GM23338 (cell line): Measurements from ENCODE around the gene WSB2.

ENCODE experiments used
- CREB1 ChIP-seq: fragments of 250-450 bp; sonication (Bioruptor Pico); IDR thresholded peaks from 2 replicates; pipeline ENCODE4 v1.5.0; 2020; ENCODE audit warnings: low read depth, mild to moderate bottlenecking, moderate library complexity
- CTCF ChIP-seq, 2 experiments: fragments of 200-600 bp in 1 of 2; sonication (generic) in 1 of 2; conservative IDR thresholded peaks; 2 replicates each; pipeline versions ENCODE4 v1.5.1 to v1.6.1; 2016 to 2017; ENCODE audit warnings: antibody characterized with exemption in 2 of 2, low read depth in 2 of 2, mild to moderate bottlenecking in 2 of 2, moderate library complexity in 1 of 2
- ETS1 ChIP-seq: IDR thresholded peaks from 2 replicates; pipeline ENCODE4 v1.6.1; 2016; ENCODE audit warnings: antibody characterized with exemption
- EZH2 ChIP-seq: fragments of 200-600 bp; sonication (generic); IDR thresholded peaks from one replicate; pipeline ENCODE4 v1.8.0; 2017; ENCODE audit warnings: antibody characterized with exemption, mild to moderate bottlenecking, low read depth; ENCODE audit not compliant: unreplicated experiment
- EZH2phosphoT487 ChIP-seq: fragments of 200-600 bp; sonication (generic); IDR thresholded peaks from one replicate; pipeline ENCODE4 v1.8.1; 2018; ENCODE audit warnings: antibody characterized with exemption; ENCODE audit not compliant: unreplicated experiment
- JUNB ChIP-seq: IDR thresholded peaks from one replicate; pipeline ENCODE4 v1.6.1; 2016; ENCODE audit warnings: antibody characterized with exemption; ENCODE audit not compliant: unreplicated experiment
- NANOG ChIP-seq: IDR thresholded peaks from 2 replicates; pipeline ENCODE4 v1.6.1; 2016; ENCODE audit warnings: antibody characterized with exemption, borderline replicate concordance
- POLR2AphosphoS5 ChIP-seq: IDR thresholded peaks from 2 replicates; pipeline ENCODE4 v1.6.1; 2016; ENCODE audit warnings: antibody characterized with exemption, low read depth
- REST ChIP-seq: IDR thresholded peaks from one replicate; pipeline ENCODE4 v1.6.1; 2018; ENCODE audit warnings: antibody characterized with exemption; ENCODE audit not compliant: unreplicated experiment
- STAT1 ChIP-seq: IDR thresholded peaks from one replicate; pipeline ENCODE4 v1.6.1; 2016; ENCODE audit warnings: antibody characterized with exemption; ENCODE audit not compliant: unreplicated experiment
- ZNF331 ChIP-seq: fragments of 250-450 bp; sonication (Bioruptor Pico); IDR thresholded peaks from 2 replicates; pipeline ENCODE4 v1.5.0; 2020; ENCODE audit warnings: low read depth, mild to moderate bottlenecking, moderate library complexity
- ZNF462 ChIP-seq: fragments of 250-450 bp; sonication (Bioruptor Pico); IDR thresholded peaks from 2 replicates; pipeline ENCODE4 v1.5.0; 2020; ENCODE audit warnings: mild to moderate bottlenecking, moderate library complexity

- TF ChIP-seq CTCF (conservative IDR thresholded peaks at IDR 0.05; ENCODE audit: low read depth in 2 of 2) (no peak), ETS1 (no peak), REST (no peak), ZNF462 (no peak), NANOG (no peak), POLR2AphosphoS5 (no peak), EZH2 (no peak), CREB1 (CRISPR knock-in tag) (no peak), JUNB (no peak), EZH2phosphoT487 (no peak), ZNF331 (CRISPR knock-in tag) (no peak), STAT1 (no peak)
Observed at GRCh38 chr12:118017926-118018325, 43.1 kb downstream of the WSB2 start.
